ENCODE data around the gene RIGI.
"Not testable (repeated sequence)": the region's sequence is repeated elsewhere in the genome, so short reads cannot be mapped to it uniquely, and the experiment has no call there.

Gene RIGI

DNA sequence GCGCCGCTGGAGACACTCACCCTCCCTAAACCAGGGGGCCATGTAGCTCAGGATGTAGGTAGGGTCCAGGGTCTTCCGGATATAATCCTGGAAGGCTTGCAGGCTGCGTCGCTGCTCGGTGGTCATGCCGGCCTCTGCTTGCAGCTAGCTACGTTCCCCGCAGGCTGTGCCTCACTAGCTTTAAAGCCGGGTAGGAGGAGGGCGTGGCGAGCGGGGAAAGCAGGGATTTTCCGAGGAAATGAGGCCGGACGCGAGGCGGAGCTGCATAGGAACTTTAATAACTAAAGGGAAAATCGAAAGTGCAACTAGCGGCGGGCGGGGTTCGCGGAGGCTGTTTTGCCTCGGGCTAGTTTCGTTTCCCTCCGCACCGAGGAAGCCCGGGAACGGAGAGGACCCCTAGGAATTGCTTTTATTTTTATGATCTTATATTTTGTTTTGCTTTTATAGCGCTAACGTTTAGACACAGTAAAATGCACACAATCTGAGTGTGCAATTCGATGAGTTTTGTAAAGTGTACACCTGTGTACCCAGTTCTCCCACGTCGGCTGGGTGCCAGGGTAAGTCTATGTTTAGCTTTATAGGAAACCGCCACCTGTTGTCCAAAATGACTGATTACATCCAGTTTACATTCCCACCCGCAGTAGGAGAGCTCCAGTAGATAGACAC is at the start of gene RIGI:
Gene RIGI (minus strand): TSS at position 156 of the 666 bp plus-strand sequence. CDS start 30 bp downstream, at position 126.
- peak; percentile 70 for DNase-seq

DNA sequence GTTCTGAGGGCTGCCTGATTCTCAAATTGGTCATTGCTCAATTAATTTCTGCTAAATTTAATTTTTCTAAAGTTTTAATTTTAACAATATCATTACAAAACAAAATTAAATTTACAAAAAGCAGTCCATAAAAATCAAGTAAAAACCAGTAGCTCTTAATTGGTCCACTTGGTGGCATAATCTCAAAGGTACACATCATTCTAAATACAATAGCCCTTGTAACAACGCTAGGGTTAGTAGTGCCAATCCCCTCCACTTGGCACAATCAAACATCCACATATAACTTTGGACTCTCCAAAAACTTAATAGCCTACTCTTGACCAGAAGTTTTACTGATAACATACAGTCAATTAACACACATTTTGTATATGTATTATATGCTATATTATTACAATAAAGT is 48.9 kb upstream of the RIGI start:
- DNase-seq, result no peak

DNA sequence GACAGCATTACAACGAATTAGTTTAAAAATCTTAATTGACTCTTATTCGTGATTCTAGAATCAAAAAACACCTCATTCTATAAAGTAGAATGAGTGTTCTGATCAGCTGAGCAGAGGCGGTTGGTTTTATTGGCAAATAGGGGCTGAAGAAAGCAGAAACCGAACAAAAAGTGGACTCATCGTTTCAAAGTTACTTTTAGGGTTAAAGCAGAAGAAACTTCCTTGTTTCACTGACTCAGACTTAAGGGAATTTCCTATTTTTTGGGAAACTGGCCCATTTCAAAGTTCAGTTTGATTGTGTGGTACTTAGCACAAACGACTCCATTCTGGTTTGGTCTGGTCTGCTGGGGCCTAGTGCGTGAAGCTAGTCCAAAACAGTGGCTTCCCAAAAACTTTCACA is 47.8 kb upstream of the RIGI start:
- no peak for DNase-seq

- DNase-seq, result peak; percentile 96
Observed at GRCh38 chr9:32572900-32573523, 47.0 kb upstream of the RIGI start, which contains the start of gene NDUFB6. NDUFB6 (minus strand) TSS chr9:32573159; CDS start chr9:32573060, 99 bp downstream.

GRCh38 chr9:32571969-32572899 is 46.2 kb upstream of the RIGI start:
- DNase-seq, result peak; percentile 77

GRCh38 chr9:32570262-32570661 is 44.3 kb upstream of the RIGI start:
- no peak for DNase-seq

DNA sequence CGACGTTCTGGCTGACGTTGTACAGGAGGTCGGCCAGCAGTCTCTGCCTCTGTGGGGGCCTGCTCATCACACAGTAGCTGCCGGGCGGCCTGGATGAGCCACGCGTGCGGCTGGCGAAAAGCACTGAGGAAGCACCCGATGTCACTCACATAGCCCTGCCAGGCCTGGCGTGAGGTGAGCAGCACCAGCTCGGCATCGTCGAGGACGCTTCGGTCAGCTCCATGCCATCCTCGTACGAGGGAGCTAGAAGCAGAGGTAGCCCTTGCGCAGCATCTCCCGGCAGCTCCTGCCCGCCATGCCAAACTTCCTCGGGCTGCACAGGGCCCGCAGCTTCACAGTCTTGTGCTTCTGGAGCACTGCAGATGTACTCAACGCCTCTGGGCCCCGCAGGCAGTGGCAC is 40.8 kb upstream of the RIGI start:
- DNase-seq, result no peak

GRCh38 chr9:32565967-32566366 is 40.0 kb upstream of the RIGI start:
- no peak for DNase-seq

DNA sequence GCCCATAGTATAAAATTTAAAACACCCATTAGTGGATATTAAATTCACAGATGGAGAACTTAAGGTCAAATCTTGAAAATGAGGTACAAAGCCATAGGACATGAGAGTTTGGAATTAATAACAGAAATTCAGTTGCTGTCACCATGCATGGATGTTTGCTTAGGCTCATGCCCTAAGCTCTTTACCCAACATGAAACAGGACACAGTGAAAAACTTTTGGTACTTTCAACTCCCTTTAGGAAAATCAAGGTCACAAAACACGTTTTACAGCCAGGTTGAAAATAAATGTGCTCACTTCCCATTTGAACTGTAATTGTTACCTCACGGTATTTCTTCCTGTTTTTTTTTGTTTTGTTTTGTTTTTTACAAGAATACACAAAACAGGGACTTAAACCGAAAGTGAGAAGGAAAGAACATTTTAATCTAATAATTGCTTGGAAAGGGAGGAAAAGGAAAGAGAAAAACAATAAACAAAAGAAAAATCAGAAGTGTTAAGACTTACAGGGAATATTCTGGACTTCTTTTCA is 32.5 kb upstream of the RIGI start:
- DNase-seq, result no peak

DNA sequence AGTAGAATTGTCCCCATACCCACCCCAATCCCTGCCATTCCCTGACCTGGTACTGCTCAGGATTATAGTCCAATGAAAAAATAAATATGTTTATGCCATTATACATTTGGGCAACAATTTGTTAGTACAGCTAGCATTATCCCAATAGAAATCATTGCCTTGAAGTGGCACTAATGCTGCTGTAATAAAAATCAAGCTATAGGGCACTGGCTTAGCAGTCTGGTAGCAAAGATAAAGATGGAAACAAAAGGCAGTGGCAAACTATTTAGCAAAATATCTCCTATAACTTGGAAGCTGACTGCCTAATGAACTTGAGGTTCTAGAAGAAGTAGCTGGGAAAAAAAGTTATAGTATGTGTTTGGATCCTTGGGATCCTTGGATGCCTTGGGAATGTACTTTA is 28.6 kb upstream of the RIGI start:
- no peak for DNase-seq

- no peak for DNase-seq
Observed at GRCh38 chr9:32554107-32554506, 28.1 kb upstream of the RIGI start.

GRCh38 chr9:32552172-32552872 is 26.3 kb upstream of the RIGI start, which contains the start of the genes SMIM27 and TOPORS:
SMIM27 (plus strand) TSS chr9:32552327; CDS start chr9:32552435, 108 bp downstream.
TOPORS (minus strand) TSS chr9:32552586; CDS start chr9:32552436, 150 bp downstream.
- peak; percentile 90 for DNase-seq

- DNase-seq, result peak; percentile 60
Observed at GRCh38 chr9:32551276-32552051, 25.5 kb upstream of the RIGI start.

DNA sequence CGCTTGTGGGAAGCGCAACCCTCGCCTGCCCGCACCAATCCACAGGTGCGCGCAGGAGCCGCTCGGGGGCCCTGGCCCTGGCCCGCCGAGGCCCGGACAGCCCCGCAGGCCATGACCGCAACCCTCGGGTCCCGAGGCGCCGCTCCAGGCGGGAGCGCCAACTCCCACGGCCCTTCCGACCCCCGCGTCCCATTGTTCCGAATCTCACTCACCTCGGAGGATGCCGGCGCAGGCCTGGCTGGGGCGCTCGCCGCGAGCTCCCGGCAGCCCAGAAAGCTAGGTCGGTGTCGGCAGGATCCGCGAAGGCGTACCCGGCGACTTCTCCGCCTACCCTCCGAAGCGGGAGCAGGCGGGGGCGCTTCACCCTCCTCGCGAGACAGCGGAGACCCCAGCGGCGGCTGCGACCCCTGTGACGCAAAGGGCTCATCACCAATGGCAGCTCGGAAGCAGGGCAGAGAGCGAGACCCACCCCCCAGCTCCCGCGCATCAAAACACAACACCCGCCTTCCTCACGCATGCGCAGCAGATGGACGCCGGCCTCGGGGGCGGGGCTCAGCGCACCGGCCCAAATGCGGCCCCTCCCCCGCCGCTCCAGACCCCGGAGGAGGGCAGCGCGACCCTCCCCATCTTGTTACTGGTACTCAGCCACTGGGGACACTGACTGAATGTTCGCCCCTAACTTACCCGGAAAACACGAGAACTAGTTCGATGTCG is 24.7 kb upstream of the RIGI start:
- peak; percentile 90 for DNase-seq

- no peak for DNase-seq
Observed at GRCh38 chr9:32550150-32550561, 24.2 kb upstream of the RIGI start.

DNA sequence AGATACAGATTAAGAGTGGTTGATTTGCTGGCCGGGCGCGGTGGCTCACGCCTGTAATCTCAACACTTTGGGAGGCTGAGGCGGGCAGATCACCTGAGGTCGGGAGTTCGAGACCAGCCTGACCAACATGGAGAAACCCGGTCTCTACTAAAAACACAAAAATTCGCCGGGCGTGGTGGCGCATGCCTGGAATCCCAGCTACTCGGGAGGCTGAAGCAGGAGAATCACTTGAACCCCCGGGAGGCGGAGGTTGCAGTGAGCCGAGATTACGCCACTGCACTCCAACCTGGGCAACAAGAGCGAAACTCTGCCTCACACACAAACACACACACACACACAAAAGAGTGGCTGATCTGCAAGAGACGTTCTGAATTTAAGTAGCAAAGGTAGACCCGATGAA is 22.2 kb upstream of the RIGI start:
- DNase-seq, result not testable (repeated sequence)

GRCh38 chr9:32545884-32546283 is 19.9 kb upstream of the RIGI start:
- no peak for DNase-seq

DNA sequence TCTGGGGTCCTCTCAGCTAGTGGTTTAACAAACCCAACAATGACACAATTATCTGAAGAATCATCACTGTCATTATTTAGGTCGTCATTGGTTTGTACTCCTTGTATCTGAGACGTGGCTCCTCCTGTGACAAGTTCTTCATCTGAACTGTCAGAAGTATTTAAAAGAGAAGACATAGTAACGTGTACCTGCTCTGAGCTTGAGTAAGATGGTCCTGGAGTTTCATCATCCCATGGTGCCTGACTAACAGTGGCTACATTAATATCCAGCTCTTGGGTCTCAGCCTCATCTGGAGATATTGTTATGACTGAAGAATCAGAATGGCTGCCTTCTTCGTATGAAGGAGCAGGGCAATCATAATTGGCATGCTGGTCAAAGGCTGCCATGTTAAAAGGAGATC is 17.1 kb upstream of the RIGI start:
- no peak for DNase-seq

GRCh38 chr9:32533816-32534215 is 7.8 kb upstream of the RIGI start:
- DNase-seq, result no peak

GRCh38 chr9:32533336-32533735 is 7.3 kb upstream of the RIGI start:
- no peak for DNase-seq

DNA sequence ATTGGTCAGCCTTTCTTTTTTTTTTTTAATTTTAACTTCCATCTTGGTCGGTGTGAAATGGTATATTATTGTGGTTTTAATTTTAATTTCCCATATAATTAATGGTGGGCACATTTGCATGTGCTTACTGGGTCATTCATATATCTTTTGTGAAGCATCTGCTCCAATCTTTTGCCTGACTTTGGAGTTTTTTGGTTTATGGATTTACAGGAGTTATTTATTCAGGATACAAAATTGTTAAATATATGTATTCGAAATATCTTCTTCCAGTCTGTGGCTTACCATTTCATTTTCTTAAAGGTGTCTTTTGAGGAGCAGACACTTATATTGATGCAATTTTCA is 682 bp upstream of the RIGI start:
- DNase-seq, result no peak

Measured in stimulated activated CD4-positive, alpha-beta T cell treated with anti-CD3 and anti-CD28 coated beads, Interleukin-1b, Interleukin-23, amount 100 ng/mL, for 48 hours (primary cell).